T-helper 2 cell treated with Interferon-gamma antibody and Interleukin-4, amounts not matched to agents 100 ng/mL and 5 ng/mL, for 36 hours (primary cell): ENCODE data around the gene INSYN2B. TPM values are rescaled to one million over a fixed set of nuclear protein-coding genes. Genes with fewer than 3 reads are reported as not detected.

ENCODE experiments used
- total RNA-seq: library from RNA; stranded (reverse); gene quantifications from 2 replicates; pipeline ENCODE4 v1.2.3, GENCODE V29; 2022

INSYN2B gene
- total RNA-seq, 1 donor from 2014 or later = not detected

Other genes with a start within 250 kb of the INSYN2B start
- not detected in 2 replicates for gene FOXI1, start 125.4 kb upstream of the INSYN2B start, total RNA-seq